ENCODE results near the gene PRSS23.

The PRSS23 gene

GRCh38 chr11:86802601-86803051, 2.3 kb downstream of the PRSS23 start:
- WGBS: 24% methylated on average over 3 of the region's 3 CpGs
- H3K4me1 ChIP-seq (ENCODE audit: insufficient read depth, low read length): peaks cover 59% of the 10 kb centered on the region
- H3K36me3 ChIP-seq (ENCODE audit: insufficient read depth, low read length): no peaks in the 10 kb centered on the region
- H3K4me3 ChIP-seq (ENCODE audit: low read length): peak overlapping the region; percentile 71; the same call in 1 of the 2 replicates
- H3K27me3 ChIP-seq (ENCODE audit: insufficient read depth, low read length): peaks cover 35% of the 10 kb centered on the region
- no peak overlapping the region for H3K27ac ChIP-seq (ENCODE audit: low read depth, low read length)
- H3K9me3 ChIP-seq (ENCODE audit: insufficient read depth, low read depth, low read length): no peaks in the 10 kb centered on the region
- H3K9ac ChIP-seq (ENCODE audit: low read depth, low read length): no peak overlapping the region

- Histone ChIP-seq H3K4me3 (ENCODE audit: low read length) (no peak overlapping the region), H3K27ac (ENCODE audit: low read depth, low read length) (no peak overlapping the region), H3K9ac (ENCODE audit: low read depth, low read length) (no peak overlapping the region), H3K36me3 (ENCODE audit: insufficient read depth, low read length) (no peaks in the 10 kb centered on the region), H3K27me3 (ENCODE audit: insufficient read depth, low read length) (peaks cover 35% of the 10 kb centered on the region), H3K9me3 (ENCODE audit: insufficient read depth, low read depth, low read length) (no peaks in the 10 kb centered on the region), H3K4me1 (ENCODE audit: insufficient read depth, low read length) (peaks cover 62% of the 10 kb centered on the region)
- WGBS: 94% methylated on average over 4 of the region's 5 CpGs
Measured at GRCh38 chr11:86803136-86804045, 3.0 kb downstream of the PRSS23 start.

- Histone ChIP-seq H3K9ac (ENCODE audit: low read depth, low read length) (no peak overlapping the region), H3K4me3 (ENCODE audit: low read length) (no peak overlapping the region), H3K27ac (ENCODE audit: low read depth, low read length) (no peak overlapping the region), H3K4me1 (ENCODE audit: insufficient read depth, low read length) (peaks cover 58% of the 10 kb centered on the region), H3K36me3 (ENCODE audit: insufficient read depth, low read length) (peaks cover 5% of the 10 kb centered on the region; the same call in 1 of the 2 replicates), H3K9me3 (ENCODE audit: insufficient read depth, low read depth, low read length) (no peaks in the 10 kb centered on the region), H3K27me3 (ENCODE audit: insufficient read depth, low read length) (peaks cover 24% of the 10 kb centered on the region)
- 98% methylated on average over 4 of the region's 4 CpGs for WGBS
Measured at GRCh38 chr11:86804951-86805350, 4.6 kb downstream of the PRSS23 start.

GRCh38 chr11:86805873-86806310, 5.5 kb downstream of the PRSS23 start:
- H3K4me1 ChIP-seq (ENCODE audit: insufficient read depth, low read length): peaks cover 66% of the 10 kb centered on the region
- H3K27me3 ChIP-seq (ENCODE audit: insufficient read depth, low read length): peaks cover 16% of the 10 kb centered on the region
- H3K36me3 ChIP-seq (ENCODE audit: insufficient read depth, low read length): peaks cover 5% of the 10 kb centered on the region; the same call in 1 of the 2 replicates
- no peak overlapping the region for H3K9ac ChIP-seq (ENCODE audit: low read depth, low read length)
- no peaks in the 10 kb centered on the region for H3K9me3 ChIP-seq (ENCODE audit: insufficient read depth, low read depth, low read length)
- H3K27ac ChIP-seq (ENCODE audit: low read depth, low read length): no peak overlapping the region
- WGBS: 89% methylated on average over 1 of the region's 2 CpGs
- H3K4me3 ChIP-seq (ENCODE audit: low read length): no peak overlapping the region

- Histone ChIP-seq H3K36me3 (ENCODE audit: insufficient read depth, low read length) (peaks cover 5% of the 10 kb centered on the region; the same call in 1 of the 2 replicates), H3K27me3 (ENCODE audit: insufficient read depth, low read length) (peaks cover 6% of the 10 kb centered on the region), H3K4me3 (ENCODE audit: low read length) (no peak overlapping the region), H3K9ac (ENCODE audit: low read depth, low read length) (no peak overlapping the region), H3K27ac (ENCODE audit: low read depth, low read length) (no peak overlapping the region), H3K9me3 (ENCODE audit: insufficient read depth, low read depth, low read length) (no peaks in the 10 kb centered on the region), H3K4me1 (ENCODE audit: insufficient read depth, low read length) (peaks cover 66% of the 10 kb centered on the region)
- 85% methylated on average over 3 of the region's 3 CpGs for WGBS
Measured at GRCh38 chr11:86806903-86807302, 6.6 kb downstream of the PRSS23 start.

GRCh38 chr11:86807360-86807759, 7.0 kb downstream of the PRSS23 start:
- Histone ChIP-seq H3K27me3 (ENCODE audit: insufficient read depth, low read length) (peaks cover 1% of the 10 kb centered on the region), H3K9ac (ENCODE audit: low read depth, low read length) (no peak overlapping the region), H3K27ac (ENCODE audit: low read depth, low read length) (no peak overlapping the region), H3K36me3 (ENCODE audit: insufficient read depth, low read length) (peaks cover 5% of the 10 kb centered on the region; the same call in 1 of the 2 replicates), H3K9me3 (ENCODE audit: insufficient read depth, low read depth, low read length) (no peaks in the 10 kb centered on the region), H3K4me3 (ENCODE audit: low read length) (no peak overlapping the region), H3K4me1 (ENCODE audit: insufficient read depth, low read length) (peaks cover 66% of the 10 kb centered on the region)
- WGBS: 61% methylated on average over 5 of the region's 5 CpGs

GRCh38 chr11:86809561-86809960, 9.2 kb downstream of the PRSS23 start:
- no peak overlapping the region for H3K27ac ChIP-seq (ENCODE audit: low read depth, low read length)
- peaks cover 53% of the 10 kb centered on the region for H3K4me1 ChIP-seq (ENCODE audit: insufficient read depth, low read length)
- H3K9me3 ChIP-seq (ENCODE audit: insufficient read depth, low read depth, low read length): no peaks in the 10 kb centered on the region
- H3K4me3 ChIP-seq (ENCODE audit: low read length): no peak overlapping the region
- H3K36me3 ChIP-seq (ENCODE audit: insufficient read depth, low read length): peaks cover 5% of the 10 kb centered on the region; the same call in 1 of the 2 replicates
- H3K27me3 ChIP-seq (ENCODE audit: insufficient read depth, low read length): no peaks in the 10 kb centered on the region
- H3K9ac ChIP-seq (ENCODE audit: low read depth, low read length): no peak overlapping the region

GRCh38 chr11:86810288-86810687, 9.9 kb downstream of the PRSS23 start:
- WGBS: 77% methylated on average over 2 of the region's 2 CpGs
- no peaks in the 10 kb centered on the region for H3K9me3 ChIP-seq (ENCODE audit: insufficient read depth, low read depth, low read length)

GRCh38 chr11:86811637-86812321, 11.4 kb downstream of the PRSS23 start:
- Histone ChIP-seq H3K9me3 (ENCODE audit: insufficient read depth, low read depth, low read length) (no peaks in the 10 kb centered on the region), H3K27ac (ENCODE audit: low read depth, low read length) (no peak overlapping the region), H3K36me3 (ENCODE audit: insufficient read depth, low read length) (peaks cover 5% of the 10 kb centered on the region; the same call in 1 of the 2 replicates), H3K4me3 (ENCODE audit: low read length) (no peak overlapping the region), H3K4me1 (ENCODE audit: insufficient read depth, low read length) (peaks cover 38% of the 10 kb centered on the region), H3K27me3 (ENCODE audit: insufficient read depth, low read length) (no peaks in the 10 kb centered on the region), H3K9ac (ENCODE audit: low read depth, low read length) (no peak overlapping the region)
- 65% methylated on average over 2 of the region's 2 CpGs for WGBS

More at GRCh38 chr11:86810288-86810687, 9.9 kb downstream of the PRSS23 start:
- Histone ChIP-seq H3K27ac (ENCODE audit: low read depth, low read length) (no peak overlapping the region), H3K4me1 (ENCODE audit: insufficient read depth, low read length) (peaks cover 53% of the 10 kb centered on the region), H3K9ac (ENCODE audit: low read depth, low read length) (no peak overlapping the region), H3K36me3 (ENCODE audit: insufficient read depth, low read length) (peaks cover 5% of the 10 kb centered on the region; the same call in 1 of the 2 replicates), H3K27me3 (ENCODE audit: insufficient read depth, low read length) (no peaks in the 10 kb centered on the region), H3K4me3 (ENCODE audit: low read length) (no peak overlapping the region)

GRCh38 chr11:86812322-86812670, 12.0 kb downstream of the PRSS23 start:
- 93% methylated on average over 7 of the region's 7 CpGs for WGBS
- no peaks in the 10 kb centered on the region for H3K9me3 ChIP-seq (ENCODE audit: insufficient read depth, low read depth, low read length)
- H3K27ac ChIP-seq (ENCODE audit: low read depth, low read length): no peak overlapping the region
- H3K9ac ChIP-seq (ENCODE audit: low read depth, low read length): no peak overlapping the region
- H3K27me3 ChIP-seq (ENCODE audit: insufficient read depth, low read length): no peaks in the 10 kb centered on the region
- H3K4me3 ChIP-seq (ENCODE audit: low read length): no peak overlapping the region
- peaks cover 5% of the 10 kb centered on the region; the same call in 1 of the 2 replicates for H3K36me3 ChIP-seq (ENCODE audit: insufficient read depth, low read length)
- peaks cover 34% of the 10 kb centered on the region for H3K4me1 ChIP-seq (ENCODE audit: insufficient read depth, low read length)

- H3K4me1 ChIP-seq (ENCODE audit: insufficient read depth, low read length): peaks cover 29% of the 10 kb centered on the region
- H3K27ac ChIP-seq (ENCODE audit: low read depth, low read length): no peak overlapping the region
- H3K4me3 ChIP-seq (ENCODE audit: low read length): no peak overlapping the region
- no peaks in the 10 kb centered on the region for H3K9me3 ChIP-seq (ENCODE audit: insufficient read depth, low read depth, low read length)
- no peak overlapping the region for H3K9ac ChIP-seq (ENCODE audit: low read depth, low read length)
- H3K27me3 ChIP-seq (ENCODE audit: insufficient read depth, low read length): no peaks in the 10 kb centered on the region
- 93% methylated on average over 1 of the region's 1 CpG for WGBS
- peaks cover 5% of the 10 kb centered on the region; the same call in 1 of the 2 replicates for H3K36me3 ChIP-seq (ENCODE audit: insufficient read depth, low read length)
Measured at GRCh38 chr11:86812981-86813380, 12.6 kb downstream of the PRSS23 start.

Data from HUES64 (cell line).